Nephron (organoid): ENCODE measurements around the gene ZNF148.
"Not testable (repeated sequence)": the region's sequence is repeated elsewhere in the genome, so short reads cannot be mapped to it uniquely, and the experiment has no call there.

ENCODE experiments used
- H3K27ac Mint-ChIP-seq, 3 experiments: 2 replicates each; pipeline ENCODE4 v1.8.0; 2020; ENCODE audit warnings: mixed read lengths in 3 of 3, mild to moderate bottlenecking in 2 of 3, moderate library complexity in 1 of 3
- H3K27me3 Mint-ChIP-seq: 2 replicates; pipeline ENCODE4 v1.8.0; 2021; ENCODE audit warnings: low read depth, mild to moderate bottlenecking, moderate library complexity, mixed read lengths
- H3K36me3 Mint-ChIP-seq: 2 replicates; pipeline ENCODE4 v1.8.0; 2020; ENCODE audit warnings: low read depth, mixed read lengths
- H3K4me1 Mint-ChIP-seq: 2 replicates; pipeline ENCODE4 v1.8.0; 2020; ENCODE audit warnings: mixed read lengths
- H3K4me3 Mint-ChIP-seq, 3 experiments: 2 replicates each; pipeline ENCODE4 v1.8.0; 2020; ENCODE audit warnings: mild to moderate bottlenecking in 3 of 3, mixed read lengths in 3 of 3, moderate library complexity in 2 of 3
- H3K9me3 Mint-ChIP-seq: 2 replicates; pipeline ENCODE4 v1.8.0; 2020; ENCODE audit warnings: mixed read lengths
- CTCF ChIP-seq, 3 experiments: fragments of 200-600 bp; sonication (generic); IDR thresholded peaks; one replicate each; pipeline ENCODE4 v1.5.0; 2021; ENCODE audit warnings: antibody characterized with exemption in 3 of 3; ENCODE audit not compliant: unreplicated experiment in 3 of 3

Gene ZNF148

GRCh38 chr3:125395091-125395490, 20.0 kb upstream of the ZNF148 start:
- Mint-ChIP-seq H3K36me3 (no peaks in the 10 kb centered on the region), H3K4me1 (peaks cover 5% of the 10 kb centered on the region), H3K4me3 (no peak overlapping the region), H3K27me3 (peaks cover 10% of the 10 kb centered on the region), H3K27ac (no peak overlapping the region), H3K9me3 (peaks cover 3% of the 10 kb centered on the region)
- TF ChIP-seq CTCF (IDR thresholded peaks at IDR 0.05; ENCODE audit: unreplicated experiment in 3 of 3): no peak

DNA sequence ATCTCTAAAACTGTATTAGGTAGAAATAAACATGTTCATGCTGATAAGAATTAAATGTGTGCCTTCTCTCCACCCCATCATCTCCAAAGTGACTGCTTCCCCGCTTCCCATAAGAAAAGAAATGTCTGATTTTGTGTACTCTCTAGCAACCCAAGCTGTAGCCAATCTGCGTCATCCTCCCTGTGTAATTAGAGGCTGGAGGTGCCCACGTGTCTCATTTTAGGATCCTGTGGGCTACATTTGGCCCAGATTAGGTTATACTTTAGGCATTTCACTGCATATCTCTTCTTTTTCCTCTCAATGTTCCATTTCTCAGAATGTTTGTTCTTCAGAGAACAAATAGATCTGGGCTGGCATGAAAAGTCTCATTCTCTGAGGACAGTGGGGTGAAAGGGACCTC, 19.3 kb upstream of the ZNF148 start:
- H3K27ac Mint-ChIP-seq: no peak overlapping the region
- no peak for TF ChIP-seq CTCF (IDR thresholded peaks at IDR 0.05; ENCODE audit: unreplicated experiment in 3 of 3)
- peaks cover 9% of the 10 kb centered on the region for H3K27me3 Mint-ChIP-seq
- peaks cover 5% of the 10 kb centered on the region for H3K4me1 Mint-ChIP-seq
- no peak overlapping the region for H3K4me3 Mint-ChIP-seq
- no peaks in the 10 kb centered on the region for H3K36me3 Mint-ChIP-seq
- H3K9me3 Mint-ChIP-seq: peaks cover 3% of the 10 kb centered on the region

- Mint-ChIP-seq H3K4me3 (no peak overlapping the region), H3K27ac (no peak overlapping the region), H3K4me1 (no peaks in the 10 kb centered on the region), H3K36me3 (no peaks in the 10 kb centered on the region), H3K27me3 (no peaks in the 10 kb centered on the region), H3K9me3 (peaks cover 2% of the 10 kb centered on the region)
- TF ChIP-seq CTCF (IDR thresholded peaks at IDR 0.05; ENCODE audit: unreplicated experiment in 3 of 3): no peak
Measured at GRCh38 chr3:125389282-125389681, 14.2 kb upstream of the ZNF148 start.

DNA sequence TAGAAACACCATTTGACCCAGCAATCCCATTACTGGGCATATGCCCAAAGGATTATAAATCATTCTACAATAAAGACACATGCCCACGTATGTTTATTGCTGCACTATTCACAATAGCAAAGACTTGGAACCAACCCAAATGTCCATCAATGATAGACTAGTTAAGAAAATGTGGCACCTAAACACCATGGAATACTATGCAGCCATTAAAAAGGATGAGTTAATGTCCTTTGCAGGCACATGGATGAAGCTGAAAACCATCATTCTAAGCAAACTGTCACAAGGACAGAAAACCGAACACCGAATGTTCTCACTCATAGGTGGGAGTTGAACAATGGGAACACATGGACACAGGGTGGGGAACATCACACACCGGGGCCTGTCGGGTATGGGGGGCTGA, 13.2 kb upstream of the ZNF148 start:
- H3K27ac Mint-ChIP-seq, H3K4me1 Mint-ChIP-seq, H3K4me3 Mint-ChIP-seq, H3K27me3 Mint-ChIP-seq, H3K36me3 Mint-ChIP-seq, H3K9me3 Mint-ChIP-seq: not testable (repeated sequence)

GRCh38 chr3:125386811-125387210, 11.7 kb upstream of the ZNF148 start:
- Mint-ChIP-seq H3K9me3 (peaks cover 2% of the 10 kb centered on the region), H3K27ac (no peak overlapping the region), H3K4me3 (no peak overlapping the region), H3K36me3 (no peaks in the 10 kb centered on the region), H3K27me3 (no peaks in the 10 kb centered on the region), H3K4me1 (no peaks in the 10 kb centered on the region)
- no peak for TF ChIP-seq CTCF (IDR thresholded peaks at IDR 0.05; ENCODE audit: unreplicated experiment in 3 of 3)

DNA sequence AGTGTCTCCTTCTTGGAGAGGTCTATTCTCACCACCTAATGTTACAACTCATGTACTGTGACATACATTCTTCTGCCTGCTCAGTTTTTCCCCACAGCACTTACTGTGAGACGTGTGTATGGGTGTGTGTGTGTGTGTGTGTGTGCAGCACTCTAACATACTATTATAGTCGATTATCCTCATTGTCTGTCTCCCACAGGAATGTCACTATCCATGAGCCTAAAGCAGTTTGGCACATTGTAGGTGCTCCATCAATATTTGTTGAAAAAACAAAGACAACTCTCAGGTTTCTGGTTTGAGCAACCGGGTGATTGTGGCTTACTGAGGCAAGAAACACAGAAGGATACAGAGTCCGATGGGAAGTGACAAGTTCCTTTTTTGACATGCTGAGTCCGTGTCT, 8.6 kb upstream of the ZNF148 start:
- Mint-ChIP-seq H3K27me3 (peaks cover 3% of the 10 kb centered on the region), H3K4me3 (no peak overlapping the region), H3K9me3 (peaks cover 2% of the 10 kb centered on the region), H3K27ac (no peak overlapping the region), H3K4me1 (no peaks in the 10 kb centered on the region), H3K36me3 (no peaks in the 10 kb centered on the region)
- no peak for TF ChIP-seq CTCF (IDR thresholded peaks at IDR 0.05; ENCODE audit: unreplicated experiment in 3 of 3)
